Naive B cell (primary cell): ENCODE data around the gene GTPBP3. TPM values are rescaled to one million over a fixed set of nuclear protein-coding genes. Genes with fewer than 3 reads are reported as not detected.

Experiments
- ATAC-seq, 2 donors: fragments of 150-1000 bp; cut with Tn5 transposase; 2 replicates each; pipeline ENCODE4 v1.10.0; 2021; ENCODE audit warnings: low read depth in 2 of 2, mild to moderate bottlenecking in 2 of 2, moderate library complexity in 2 of 2
- DNase-seq: peaks from one replicate; pipeline ENCODE4 v3.0.0; 2022
- H3K27ac Mint-ChIP-seq, 6 donors: one replicate each; pipeline ENCODE4 v1.8.0; 2020 to 2022; ENCODE audit warnings: mild to moderate bottlenecking in 6 of 6, mixed read lengths in 6 of 6, moderate library complexity in 5 of 6, inconsistent platforms in 2 of 6
- H3K27me3 Mint-ChIP-seq, 3 donors: one replicate each; pipeline ENCODE4 v1.8.0; 2021 to 2022; ENCODE audit warnings: mixed read lengths in 3 of 3, mild to moderate bottlenecking in 1 of 3
- H3K36me3 Mint-ChIP-seq, 2 donors: one replicate each; pipeline ENCODE4 v1.8.0; 2020 to 2022; ENCODE audit warnings: mixed read lengths in 2 of 2, inconsistent platforms in 1 of 2, mild to moderate bottlenecking in 1 of 2
- H3K4me1 Mint-ChIP-seq, 3 donors: one replicate each; pipeline ENCODE4 v1.8.0; 2020 to 2022; ENCODE audit warnings: mixed read lengths in 3 of 3, inconsistent platforms in 1 of 3, mild to moderate bottlenecking in 1 of 3, moderate library complexity in 1 of 3
- H3K4me3 Mint-ChIP-seq, 8 donors: one replicate each; pipeline ENCODE4 v1.8.0; 2020 to 2022; ENCODE audit warnings: mild to moderate bottlenecking in 8 of 8, mixed read lengths in 8 of 8, moderate library complexity in 8 of 8, inconsistent platforms in 2 of 8
- H3K9me3 Mint-ChIP-seq, 7 donors: one replicate each; pipeline ENCODE4 v1.8.0; 2020 to 2022; ENCODE audit warnings: mixed read lengths in 7 of 7, mild to moderate bottlenecking in 5 of 7, inconsistent platforms in 2 of 7, moderate library complexity in 1 of 7
- polyA plus RNA-seq, 6 donors: library from polyadenylated mRNA; unstranded; fragments of 300-500 nt; fragmentation: Illumina TruSeq; gene quantifications; one replicate each; pipeline ENCODE4 v1.2.3, GENCODE V29; 2021; ENCODE audit warnings: low read depth in 6 of 6

GTPBP3 gene
- polyA plus RNA-seq, 6 donors from 2014 or later: 5.6 to 9.7 (median 6.8) TPM

GRCh38 chr19:17318966-17319365 lies 18.4 kb upstream of the GTPBP3 start:
- ATAC-seq: no peak

DNA sequence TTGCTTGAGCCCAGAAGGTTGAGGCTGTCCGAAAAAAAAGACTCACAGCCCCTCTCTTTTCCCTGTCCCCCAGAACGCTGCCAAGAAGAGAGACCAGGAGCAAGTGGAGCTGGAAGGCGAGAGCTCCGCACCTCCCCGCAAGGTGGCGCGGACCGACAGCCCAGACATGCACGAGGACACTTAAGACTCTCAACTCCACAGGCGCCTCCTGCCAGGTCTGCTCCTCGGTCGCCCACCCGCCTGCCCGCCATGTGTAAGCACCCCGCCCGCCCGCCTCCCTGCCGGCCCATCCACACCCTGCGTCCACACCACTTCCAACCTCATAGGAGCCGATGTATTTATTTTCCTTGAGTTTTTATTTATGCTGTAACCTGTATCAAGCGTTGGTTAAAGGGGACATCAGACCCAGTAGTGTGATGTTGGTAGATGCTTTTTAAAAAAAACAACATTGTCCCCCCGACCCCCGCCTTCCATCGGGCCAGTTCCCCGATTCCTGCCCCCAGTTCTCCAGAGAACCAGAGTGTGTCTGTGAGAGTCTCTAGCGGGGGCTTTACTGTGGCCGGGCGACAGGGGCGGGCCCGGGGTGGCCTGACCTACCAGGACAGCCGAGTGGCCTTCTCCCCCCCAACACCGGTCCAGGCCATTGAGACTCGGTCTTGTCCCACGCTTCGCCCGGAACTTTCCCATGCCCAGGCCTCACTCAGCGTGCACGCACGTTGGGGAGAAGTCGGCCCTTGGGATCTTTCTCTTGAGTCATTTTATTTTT lies 17.7 kb upstream of the GTPBP3 start:
- Mint-ChIP-seq H3K9me3 (no peaks in the 10 kb centered on the region), H3K4me3 (no peak overlapping the region), H3K4me1 (peaks cover 0 to 10% (median 10%) of the 10 kb centered on the region in 3 donors), H3K27me3 (no peaks in the 10 kb centered on the region), H3K27ac (peak overlapping the region in 1 of 6 donors; percentile 73), H3K36me3 (peaks cover 8 to 21% of the 10 kb centered on the region in 2 donors)
- DNase-seq (no peak), ATAC-seq (no peak)

More at GRCh38 chr19:17318966-17319365, 18.4 kb upstream of the GTPBP3 start:
- Mint-ChIP-seq H3K4me1 (peaks cover 3 to 10% (median 10%) of the 10 kb centered on the region in 3 donors), H3K36me3 (peaks cover 8 to 21% of the 10 kb centered on the region in 2 donors), H3K27me3 (no peaks in the 10 kb centered on the region), H3K9me3 (no peaks in the 10 kb centered on the region), H3K4me3 (no peak overlapping the region), H3K27ac (no peak overlapping the region)
- no peak for DNase-seq

GRCh38 chr19:17320435-17320834 lies 16.9 kb upstream of the GTPBP3 start:
- peaks cover 0 to 10% (median 10%) of the 10 kb centered on the region in 3 donors for H3K4me1 Mint-ChIP-seq
- no peak overlapping the region for H3K27ac Mint-ChIP-seq
- peaks cover 8 to 21% of the 10 kb centered on the region in 2 donors for H3K36me3 Mint-ChIP-seq
- H3K27me3 Mint-ChIP-seq: no peaks in the 10 kb centered on the region
- ATAC-seq: no peak
- H3K9me3 Mint-ChIP-seq: no peaks in the 10 kb centered on the region
- no peak for DNase-seq
- H3K4me3 Mint-ChIP-seq: no peak overlapping the region

- Mint-ChIP-seq H3K36me3 (peaks cover 8 to 14% of the 10 kb centered on the region in 2 donors), H3K9me3 (no peaks in the 10 kb centered on the region), H3K27ac (no peak overlapping the region), H3K27me3 (no peaks in the 10 kb centered on the region), H3K4me3 (no peak overlapping the region), H3K4me1 (peaks cover 0 to 9% (median 7%) of the 10 kb centered on the region in 3 donors)
- ATAC-seq (no peak), DNase-seq (no peak)
Observed at GRCh38 chr19:17321655-17322489, 15.5 kb upstream of the GTPBP3 start.

GRCh38 chr19:17322854-17323253 lies 14.5 kb upstream of the GTPBP3 start:
- DNase-seq (no peak), ATAC-seq (no peak)
- Mint-ChIP-seq H3K36me3 (peaks cover 8 to 14% of the 10 kb centered on the region in 2 donors), H3K27ac (no peak overlapping the region), H3K27me3 (no peaks in the 10 kb centered on the region), H3K9me3 (no peaks in the 10 kb centered on the region), H3K4me1 (peaks cover 0 to 11% (median 9%) of the 10 kb centered on the region in 3 donors), H3K4me3 (peak overlapping the region in 3 of 8 donors; percentile 47 to 77 (median 63))

DNA sequence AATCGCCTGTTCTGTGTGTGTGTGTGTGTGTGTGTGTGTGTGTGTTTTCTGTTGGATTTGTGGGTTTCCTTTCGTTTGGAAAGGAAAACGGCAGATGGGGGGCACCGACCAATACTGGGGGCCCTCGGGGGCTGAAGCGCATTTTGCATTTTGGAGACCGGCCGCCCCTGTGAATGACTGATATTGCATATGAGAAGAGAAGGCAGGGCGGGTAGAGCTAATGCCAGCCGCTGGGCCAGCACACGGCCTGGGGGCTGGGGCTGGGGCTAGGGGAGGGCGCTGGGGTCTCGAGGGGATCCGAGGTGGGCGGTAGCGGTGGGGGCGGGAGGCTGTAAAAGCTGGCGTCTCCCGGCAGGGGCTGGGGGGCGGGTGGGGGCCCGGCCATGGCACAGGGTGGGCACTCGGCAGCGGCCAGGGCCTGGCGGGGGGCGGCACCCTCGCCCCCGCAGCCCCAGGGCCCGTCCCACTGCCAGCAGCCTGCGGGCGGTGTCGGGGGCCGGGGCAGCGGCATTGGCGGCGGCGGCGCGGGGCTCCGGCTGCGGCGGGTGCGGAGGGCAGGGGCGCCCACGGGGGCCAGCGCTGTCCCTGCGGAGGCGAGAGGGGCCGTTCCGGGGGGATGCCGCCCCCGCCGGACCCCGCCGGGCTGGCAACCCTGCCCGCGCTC lies 13.9 kb upstream of the GTPBP3 start:
- H3K9me3 Mint-ChIP-seq: no peaks in the 10 kb centered on the region
- peaks cover 8 to 14% of the 10 kb centered on the region in 2 donors for H3K36me3 Mint-ChIP-seq
- H3K4me3 Mint-ChIP-seq: peak overlapping the region in 3 of 8 donors; percentile 47 to 77 (median 63)
- peak overlapping the region in 1 of 6 donors; percentile 81 for H3K27ac Mint-ChIP-seq
- peaks cover 0 to 12% (median 11%) of the 10 kb centered on the region in 3 donors for H3K4me1 Mint-ChIP-seq
- no peak for ATAC-seq
- no peak for DNase-seq
- H3K27me3 Mint-ChIP-seq: no peaks in the 10 kb centered on the region

GRCh38 chr19:17323964-17324332 lies 13.4 kb upstream of the GTPBP3 start:
- no peak for ATAC-seq
- Mint-ChIP-seq H3K4me1 (peaks cover under 1 to 12% (median 11%) of the 10 kb centered on the region in 3 donors), H3K27me3 (no peaks in the 10 kb centered on the region), H3K4me3 (peak overlapping the region in 1 of 8 donors; percentile 26), H3K27ac (peak overlapping the region in 1 of 6 donors; percentile 7), H3K9me3 (no peaks in the 10 kb centered on the region), H3K36me3 (peaks cover 8 to 14% of the 10 kb centered on the region in 2 donors)
- DNase-seq: no peak

- Mint-ChIP-seq H3K9me3 (no peaks in the 10 kb centered on the region), H3K4me1 (peaks cover 6 to 13% (median 11%) of the 10 kb centered on the region in 3 donors), H3K27ac (no peak overlapping the region), H3K36me3 (peaks cover 8 to 14% of the 10 kb centered on the region in 2 donors), H3K4me3 (no peak overlapping the region), H3K27me3 (no peaks in the 10 kb centered on the region)
- ATAC-seq (no peak), DNase-seq (no peak)
Observed at GRCh38 chr19:17324357-17325114, 12.8 kb upstream of the GTPBP3 start.

- ATAC-seq (no peak), DNase-seq (no peak)
- H3K27ac Mint-ChIP-seq: no peak overlapping the region
- peak overlapping the region in 1 of 8 donors; percentile 2 for H3K4me3 Mint-ChIP-seq
- no peaks in the 10 kb centered on the region for H3K9me3 Mint-ChIP-seq
- H3K27me3 Mint-ChIP-seq: no peaks in the 10 kb centered on the region
- peaks cover 6 to 16% (median 15%) of the 10 kb centered on the region in 3 donors for H3K4me1 Mint-ChIP-seq
- H3K36me3 Mint-ChIP-seq: peaks cover 2 to 10% of the 10 kb centered on the region in 2 donors
Observed at GRCh38 chr19:17325133-17325532, 12.2 kb upstream of the GTPBP3 start.

GRCh38 chr19:17325881-17326594 lies 11.3 kb upstream of the GTPBP3 start:
- Mint-ChIP-seq H3K27me3 (peaks cover 0 to 8% (median 8%) of the 10 kb centered on the region in 3 donors), H3K4me3 (peak overlapping the region in 4 of 8 donors; percentile 12 to 59 (median 32)), H3K27ac (no peak overlapping the region), H3K4me1 (peaks cover 6 to 20% (median 20%) of the 10 kb centered on the region in 3 donors), H3K36me3 (peaks cover 0 to 7% of the 10 kb centered on the region in 2 donors), H3K9me3 (no peaks in the 10 kb centered on the region)
- ATAC-seq (no peak), DNase-seq (no peak)

GRCh38 chr19:17326595-17326966 lies 10.8 kb upstream of the GTPBP3 start:
- peaks cover 0 to 10% (median 8%) of the 10 kb centered on the region in 3 donors for H3K27me3 Mint-ChIP-seq
- DNase-seq (no peak), ATAC-seq (no peak)
- no peaks in the 10 kb centered on the region for H3K9me3 Mint-ChIP-seq
- no peak overlapping the region for H3K27ac Mint-ChIP-seq
- peaks cover 6 to 20% (median 20%) of the 10 kb centered on the region in 3 donors for H3K4me1 Mint-ChIP-seq
- peaks cover 0 to 7% of the 10 kb centered on the region in 2 donors for H3K36me3 Mint-ChIP-seq
- peak overlapping the region in 5 of 8 donors; percentile 15 to 65 (median 49) for H3K4me3 Mint-ChIP-seq

DNA sequence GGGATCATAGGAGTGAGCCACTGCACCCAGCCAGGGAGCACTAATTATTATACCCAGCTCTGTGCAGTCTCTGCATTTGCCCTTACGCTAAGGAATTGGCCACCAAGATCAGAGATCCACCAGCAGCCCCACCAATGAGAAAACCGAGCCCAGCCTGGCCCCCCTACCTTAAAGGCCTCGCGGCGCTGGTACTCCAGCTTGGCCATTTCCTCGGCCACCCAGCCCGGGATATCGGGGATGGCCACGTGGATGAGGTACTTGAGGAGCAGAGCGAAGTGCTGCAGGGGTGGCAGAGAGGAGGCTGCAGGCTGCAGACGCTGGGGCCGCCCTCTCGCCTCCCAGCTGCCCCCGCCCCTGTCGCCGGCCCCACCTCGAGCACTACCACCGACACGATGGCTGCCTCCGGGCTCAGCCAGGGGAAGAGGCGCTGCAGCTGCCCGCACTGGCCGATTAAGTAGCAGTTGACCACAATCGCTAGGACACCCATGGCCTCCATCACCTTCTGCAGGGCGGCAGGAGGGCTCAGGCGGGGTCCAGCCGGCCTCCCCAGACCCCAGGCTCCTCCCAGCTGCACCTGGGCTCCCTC lies 10.2 kb upstream of the GTPBP3 start:
- Mint-ChIP-seq H3K27ac (peak overlapping the region in 1 of 6 donors; percentile 84), H3K36me3 (peaks cover 0 to 5% of the 10 kb centered on the region in 2 donors), H3K27me3 (peaks cover 0 to 10% (median 8%) of the 10 kb centered on the region in 3 donors), H3K9me3 (no peaks in the 10 kb centered on the region), H3K4me1 (peaks cover 6 to 20% (median 19%) of the 10 kb centered on the region in 3 donors), H3K4me3 (peak overlapping the region in 5 of 8 donors; percentile 32 to 92 (median 64))
- DNase-seq: no peak
- ATAC-seq: no peak
